ENCODE data around the gene KIRREL3. TPM values are rescaled to one million over a fixed set of nuclear protein-coding genes. Genes with fewer than 3 reads are reported as not detected.
A peak's percentile ranks its signal among the peaks of the same experiment; 100 is the strongest.

Gene KIRREL3
- polyA plus RNA-seq, 3 donors, result 2.1 to 2.6 (median 2.5) TPM

DNA sequence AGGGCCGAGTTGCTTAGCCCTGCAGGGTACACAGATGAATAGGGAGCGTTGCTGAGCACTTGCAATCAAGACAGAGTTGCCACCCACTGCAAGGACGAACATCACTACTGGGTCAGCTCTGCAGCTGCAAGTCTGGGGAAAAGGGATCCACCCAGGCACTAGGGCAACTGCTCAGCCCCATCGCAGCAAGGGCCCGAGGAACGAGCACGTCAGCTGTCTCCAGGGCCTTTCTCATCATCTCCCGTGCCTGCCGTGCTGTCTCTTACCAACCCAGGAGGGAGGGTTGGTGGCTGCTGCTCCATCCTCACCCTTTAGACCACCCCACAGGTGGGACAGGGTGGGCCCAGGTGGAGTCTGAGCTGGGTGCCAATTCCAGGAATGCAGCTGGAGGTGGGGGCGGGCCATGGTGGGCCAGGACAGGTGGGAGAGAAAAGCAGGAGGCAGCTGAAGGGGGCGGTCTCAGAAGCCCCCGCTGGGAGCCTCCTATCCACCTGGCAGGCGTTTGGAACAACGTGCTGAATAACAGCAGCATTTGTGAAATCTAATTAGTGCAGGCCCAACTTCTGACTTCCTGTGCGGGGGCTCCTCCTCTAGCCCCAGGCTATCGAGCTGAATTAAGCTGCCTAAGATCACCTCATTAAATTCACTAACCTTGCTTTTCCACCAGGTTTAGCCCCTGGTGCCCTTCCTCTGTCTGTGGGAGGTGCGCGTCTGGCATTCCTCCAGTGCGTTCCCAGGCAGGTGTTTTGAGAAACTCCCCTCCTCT lies 392.6 kb downstream of the KIRREL3 start:
- peak in 1 of 11 donors; percentile 43 for DNase-seq (ENCODE audit: extremely low read depth in 1 of 11, low read depth in 9 of 11, low spot score in 4 of 11)

- DNase-seq (ENCODE audit: extremely low read depth in 1 of 11, low read depth in 9 of 11, low spot score in 4 of 11), result peak in 2 of 11 donors; percentile 46 to 47
These were observed 393.2 kb downstream of the KIRREL3 start for GRCh38 chr11:126607374-126607773.

GRCh38 chr11:126606484-126606883 lies 394.1 kb downstream of the KIRREL3 start:
- no peak for DNase-seq (ENCODE audit: extremely low read depth in 1 of 11, low read depth in 9 of 11, low spot score in 4 of 11)

DNA sequence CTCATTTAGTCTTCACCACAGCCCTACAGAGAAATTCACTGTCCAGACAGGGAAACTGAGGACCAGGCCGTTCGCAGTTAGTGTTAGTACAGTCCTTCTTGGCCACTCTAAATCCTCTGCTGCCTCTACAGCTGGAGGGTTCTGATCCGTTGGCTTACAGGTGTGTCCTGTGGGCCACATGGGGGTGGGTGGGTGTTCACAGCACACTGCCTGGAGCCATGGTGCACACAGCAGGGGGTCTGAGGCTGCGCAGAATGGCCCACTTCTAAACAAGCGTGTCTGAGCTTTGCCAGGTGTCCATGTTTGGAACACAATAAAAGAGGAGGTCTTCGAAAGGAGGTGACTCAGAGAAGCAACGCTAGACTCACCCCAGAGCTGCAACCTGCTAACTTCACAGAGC lies 396.1 kb downstream of the KIRREL3 start:
- DNase-seq (ENCODE audit: extremely low read depth in 1 of 11, low read depth in 9 of 11, low spot score in 4 of 11), result no peak

DNA sequence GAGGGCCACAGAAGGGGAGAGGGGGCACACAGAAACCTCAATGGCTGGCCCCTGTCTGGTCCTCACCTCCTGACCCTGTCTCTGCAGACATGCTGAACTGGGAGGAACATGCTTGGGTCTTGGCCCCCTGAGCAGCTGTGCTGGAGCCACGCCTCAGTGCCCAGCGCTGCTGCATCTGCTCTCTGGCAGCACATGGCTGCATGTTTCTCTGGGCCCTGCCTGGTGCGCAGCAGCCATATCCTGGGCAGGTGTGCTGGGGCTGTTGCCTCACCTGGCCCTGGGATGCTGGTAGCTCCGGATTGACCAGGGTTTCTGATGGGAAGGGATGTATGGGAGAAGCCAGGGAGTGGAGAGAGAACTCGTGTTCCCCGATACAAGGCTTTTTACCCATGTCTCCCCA lies 397.1 kb downstream of the KIRREL3 start:
- no peak for DNase-seq (ENCODE audit: extremely low read depth in 1 of 11, low read depth in 9 of 11, low spot score in 4 of 11)

DNA sequence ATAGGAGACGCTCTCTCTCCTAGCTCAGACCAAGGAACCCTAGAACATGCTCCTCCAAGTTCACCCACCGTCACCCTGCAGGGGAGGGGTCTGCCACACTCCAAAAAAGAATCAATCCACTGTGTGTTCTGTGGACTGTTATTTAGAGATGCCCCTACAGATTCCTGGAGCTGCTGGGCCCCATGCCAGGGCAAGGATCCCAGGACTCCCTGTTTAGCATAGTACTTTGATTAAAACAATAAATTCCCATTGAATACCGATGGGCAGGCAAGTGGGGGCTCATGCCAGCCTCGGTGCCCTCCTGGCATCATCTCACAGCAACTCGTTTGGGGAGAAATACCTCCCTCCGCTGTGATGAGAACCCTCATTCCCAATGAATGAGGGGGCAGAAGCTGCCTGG lies 397.6 kb downstream of the KIRREL3 start:
- DNase-seq (ENCODE audit: extremely low read depth in 1 of 11, low read depth in 9 of 11, low spot score in 4 of 11), result no peak

DNA sequence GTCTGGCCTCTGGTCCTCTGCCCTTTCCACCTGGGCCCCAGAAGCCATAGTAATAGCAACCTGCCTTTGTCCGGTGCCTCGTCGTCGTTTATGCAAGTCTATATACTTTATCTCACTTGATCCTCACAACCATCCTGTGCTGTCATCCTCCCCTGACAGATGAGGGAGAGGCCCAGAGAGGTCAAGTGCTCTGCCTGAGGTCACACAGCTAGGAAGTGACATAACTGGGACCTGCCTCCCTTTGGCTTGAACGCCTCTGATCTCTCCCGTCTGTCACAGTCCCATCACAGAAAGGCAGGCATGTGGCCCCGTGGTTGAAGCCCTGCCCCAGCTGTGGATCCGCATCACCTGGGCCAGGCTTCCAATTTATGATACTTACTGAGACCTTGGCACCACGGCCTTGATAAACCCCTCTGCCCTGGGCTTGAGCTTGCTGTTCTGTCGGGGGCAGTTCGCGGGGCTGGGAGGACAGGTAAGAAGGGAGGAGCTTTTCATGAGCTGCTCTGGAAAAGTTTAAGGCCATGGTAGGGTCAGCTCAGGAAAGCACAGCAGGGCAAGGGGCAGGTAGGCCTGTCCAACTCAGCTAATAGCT lies 398.1 kb downstream of the KIRREL3 start:
- no peak for DNase-seq (ENCODE audit: extremely low read depth in 1 of 11, low read depth in 9 of 11, low spot score in 4 of 11)

DNA sequence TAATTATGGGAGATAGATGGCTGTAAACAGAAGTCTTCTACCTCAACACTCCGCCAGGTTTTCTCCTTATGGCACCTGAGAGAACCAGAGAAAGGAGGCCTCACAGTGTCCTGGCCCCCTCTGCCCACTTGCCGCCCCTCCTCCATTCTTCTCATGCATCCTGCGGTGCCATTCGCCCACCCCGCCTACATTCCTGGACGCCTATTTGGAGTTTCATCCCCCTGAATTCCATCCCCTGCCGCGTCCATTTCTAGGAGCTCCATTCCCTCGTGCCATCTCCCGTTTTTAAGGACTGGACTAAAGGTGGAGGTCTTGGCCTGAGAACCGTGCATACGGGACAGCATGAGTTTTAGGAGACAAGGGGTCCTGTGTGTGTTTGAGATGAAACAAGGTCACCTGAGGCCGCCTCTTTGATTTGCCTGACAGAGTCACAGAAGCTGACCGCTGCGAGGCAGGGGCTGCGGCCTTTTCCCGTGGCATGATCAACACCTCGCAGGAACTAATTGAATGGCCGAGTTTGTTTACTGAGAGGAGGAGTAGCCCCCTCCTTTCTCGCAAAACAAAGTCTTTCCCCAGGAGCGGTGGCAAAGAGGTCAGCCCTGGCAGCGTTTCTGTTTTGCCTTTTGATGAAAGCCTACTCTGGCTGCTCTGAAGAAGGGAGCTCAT lies 398.9 kb downstream of the KIRREL3 start:
- DNase-seq (ENCODE audit: extremely low read depth in 1 of 11, low read depth in 9 of 11, low spot score in 4 of 11), result no peak

GRCh38 chr11:126601136-126601535 lies 399.4 kb downstream of the KIRREL3 start:
- no peak for DNase-seq (ENCODE audit: extremely low read depth in 1 of 11, low read depth in 9 of 11, low spot score in 4 of 11)

DNA sequence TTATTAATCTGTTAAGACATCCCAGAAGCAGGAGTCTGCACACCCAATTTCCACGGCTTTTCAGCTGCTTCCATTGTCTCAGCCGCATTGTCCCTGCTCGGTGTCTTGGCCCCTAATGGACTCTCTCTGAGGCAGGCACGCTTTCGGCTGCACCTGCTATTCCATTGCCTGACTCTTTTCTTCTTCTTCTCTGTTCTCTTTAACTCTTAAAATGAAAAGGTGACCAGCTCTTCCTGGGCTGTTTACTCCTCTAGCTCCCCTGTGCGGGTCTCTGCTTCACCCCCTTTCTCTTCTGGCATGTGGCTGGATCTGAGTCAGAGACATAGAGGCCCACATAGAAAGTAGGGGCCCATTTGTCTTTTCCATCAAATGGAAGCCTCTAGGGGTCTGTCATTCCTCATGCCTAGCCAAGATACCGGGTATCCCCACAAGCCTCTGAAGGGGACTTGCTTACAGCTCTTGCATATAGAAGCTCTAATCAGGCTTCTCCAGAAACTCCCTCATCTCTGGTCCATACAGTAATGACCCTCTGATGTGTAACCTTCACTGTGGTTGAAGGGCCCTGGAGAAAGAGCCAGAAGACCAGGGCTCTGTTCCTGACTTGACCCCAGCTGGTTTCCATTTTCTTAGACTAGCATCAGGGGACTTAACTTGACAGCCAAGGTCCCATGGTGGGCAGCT lies 401.2 kb downstream of the KIRREL3 start:
- DNase-seq (ENCODE audit: extremely low read depth in 1 of 11, low read depth in 9 of 11, low spot score in 4 of 11), result no peak

DNA sequence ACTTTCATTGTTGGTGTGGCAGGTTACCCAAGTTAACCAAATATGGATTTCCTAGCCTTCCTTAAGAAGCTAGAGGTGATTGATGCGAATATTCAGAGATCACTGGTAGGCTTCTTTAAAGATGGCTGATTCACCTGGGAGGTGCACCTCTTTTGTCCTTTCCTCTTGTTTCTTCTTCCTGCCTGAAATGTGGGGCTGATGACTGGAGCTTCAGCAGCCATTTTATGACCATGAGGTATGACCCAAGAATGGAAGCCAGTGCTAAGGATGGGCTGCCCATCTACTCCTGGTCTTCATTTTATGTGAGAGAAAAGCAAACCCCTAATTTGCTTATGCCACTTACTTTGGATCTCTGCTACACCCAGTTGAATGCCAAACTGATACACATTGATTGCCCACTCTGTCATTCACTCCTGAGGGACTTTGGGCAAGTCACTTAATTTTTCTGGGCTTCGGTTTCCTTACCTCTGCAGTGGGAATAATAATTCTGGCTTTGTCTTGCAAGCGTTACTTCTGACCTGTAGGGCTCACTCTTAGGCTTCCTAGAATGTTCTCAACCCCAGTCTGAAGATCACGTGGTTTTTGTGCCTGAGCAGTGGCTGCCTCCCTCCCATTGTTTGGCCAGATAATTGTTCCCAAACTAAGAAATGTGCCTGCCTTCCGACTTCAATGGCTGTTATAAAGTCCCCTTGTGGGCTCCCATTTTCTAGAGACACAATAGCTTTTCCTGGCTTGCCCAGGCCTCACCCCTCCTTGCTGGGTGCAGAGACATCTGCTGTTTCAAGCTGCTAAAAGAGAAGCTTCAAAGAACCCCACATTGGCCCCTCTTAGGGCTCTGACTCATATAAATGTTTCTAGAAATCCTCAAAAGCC lies 402.0 kb downstream of the KIRREL3 start:
- DNase-seq (ENCODE audit: extremely low read depth in 1 of 11, low read depth in 9 of 11, low spot score in 4 of 11), result no peak

- DNase-seq (ENCODE audit: extremely low read depth in 1 of 11, low read depth in 9 of 11, low spot score in 4 of 11), result no peak
These were observed 403.5 kb downstream of the KIRREL3 start for GRCh38 chr11:126597041-126597440.

DNA sequence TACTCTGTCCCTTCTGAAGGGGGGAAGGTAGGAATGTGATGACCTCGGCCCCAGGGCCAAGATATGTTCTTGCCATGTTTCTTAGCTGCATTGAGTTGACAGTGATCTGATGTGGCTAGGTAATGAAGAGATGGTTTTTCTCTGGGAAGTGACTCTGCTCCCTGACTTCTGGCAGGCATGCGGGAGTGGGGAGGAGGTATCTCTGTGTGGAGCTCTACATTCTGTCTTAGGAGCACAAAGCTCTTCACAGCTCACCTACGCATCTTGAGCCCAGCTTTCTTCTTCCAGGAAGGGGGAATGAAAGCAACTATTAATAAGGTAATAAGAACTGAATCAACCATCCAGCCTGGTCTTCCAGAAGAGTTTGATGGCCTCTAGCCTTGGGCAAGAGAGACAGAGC lies 404.1 kb downstream of the KIRREL3 start:
- DNase-seq (ENCODE audit: extremely low read depth in 1 of 11, low read depth in 9 of 11, low spot score in 4 of 11), result no peak

GRCh38 chr11:126595560-126595959 lies 405.0 kb downstream of the KIRREL3 start:
- no peak for DNase-seq (ENCODE audit: extremely low read depth in 1 of 11, low read depth in 9 of 11, low spot score in 4 of 11)

GRCh38 chr11:126594921-126595367 lies 405.6 kb downstream of the KIRREL3 start:
- no peak for DNase-seq (ENCODE audit: extremely low read depth in 1 of 11, low read depth in 9 of 11, low spot score in 4 of 11)

DNA sequence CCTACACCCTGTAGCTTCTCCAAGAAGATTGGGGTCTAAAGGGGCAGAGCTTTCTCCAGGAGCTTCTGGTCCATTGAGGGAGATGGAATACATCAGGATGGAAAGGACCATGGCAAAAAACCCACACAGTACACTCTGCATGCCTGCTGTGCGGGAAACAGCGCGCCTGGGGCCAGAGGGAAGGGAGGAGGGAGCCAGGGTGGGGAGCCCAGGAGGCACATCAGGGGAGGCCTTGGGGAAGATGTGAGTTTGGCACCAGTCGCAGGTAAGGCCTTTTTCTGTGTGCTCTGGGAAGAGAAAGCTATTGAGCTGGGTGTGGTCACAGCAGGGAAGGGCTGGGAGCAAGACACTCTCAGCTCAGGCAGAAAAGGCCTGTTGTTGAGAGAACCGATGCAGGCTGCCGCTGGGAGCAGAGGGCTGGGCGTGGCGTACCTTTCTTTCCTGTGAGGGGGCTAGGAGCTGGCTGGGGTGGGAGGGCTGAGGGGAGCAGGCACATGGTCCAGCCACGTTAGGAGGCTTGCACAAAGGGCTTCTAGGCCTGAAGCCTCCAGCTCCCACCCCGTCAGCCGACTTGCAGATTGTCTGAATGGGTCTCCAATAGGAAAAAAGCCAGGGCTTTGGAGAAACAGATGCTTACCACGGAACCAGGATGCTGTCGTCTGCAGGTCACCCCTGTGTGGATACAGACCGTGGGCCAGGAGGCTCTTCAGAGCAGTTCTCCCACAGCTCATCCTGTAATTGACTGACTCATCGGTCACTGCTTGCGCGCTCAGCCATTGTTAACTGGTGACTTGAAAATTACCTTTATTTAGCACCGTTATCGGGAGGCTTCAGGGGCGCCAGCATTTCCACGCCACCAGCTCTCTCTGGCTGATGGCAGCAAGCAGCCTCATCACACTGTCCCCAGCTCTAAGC lies 407.8 kb downstream of the KIRREL3 start:
- no peak for DNase-seq (ENCODE audit: extremely low read depth in 1 of 11, low read depth in 9 of 11, low spot score in 4 of 11)

DNA sequence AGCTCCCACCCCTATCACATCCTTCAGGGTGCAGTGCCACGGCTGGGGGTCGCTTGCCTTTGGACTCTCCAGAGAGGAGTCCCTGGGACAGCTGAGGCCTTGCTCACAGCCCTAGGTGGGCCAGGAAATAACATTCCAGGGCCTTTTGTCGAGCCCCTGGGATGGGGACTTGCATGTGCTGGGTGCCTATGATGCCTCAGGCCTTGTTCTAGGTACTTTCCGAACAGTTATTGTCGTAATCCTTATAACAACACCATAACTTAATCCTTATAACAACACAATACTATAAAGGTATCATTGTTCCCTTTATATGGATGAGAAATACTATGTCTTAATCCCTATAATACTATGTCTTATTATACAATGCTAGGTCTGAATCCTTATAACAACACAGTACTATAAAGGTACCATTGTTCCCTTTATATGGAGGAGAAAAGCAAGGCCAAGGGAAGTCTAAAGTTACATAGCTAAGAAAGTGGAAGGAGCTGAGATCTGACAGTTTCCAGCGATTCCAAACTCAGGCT lies 408.5 kb downstream of the KIRREL3 start:
- DNase-seq (ENCODE audit: extremely low read depth in 1 of 11, low read depth in 9 of 11, low spot score in 4 of 11), result no peak

GRCh38 chr11:126589492-126589803 lies 411.1 kb downstream of the KIRREL3 start:
- DNase-seq (ENCODE audit: extremely low read depth in 1 of 11, low read depth in 9 of 11, low spot score in 4 of 11), result no peak

Measured in renal cortex interstitium (tissue), 11 donors.